ACC112 (cell line): ENCODE measurements around the gene LYST.
A peak's percentile ranks its signal among the peaks of the same experiment; 100 is the strongest.
"Not testable (repeated sequence)": the region's sequence is repeated elsewhere in the genome, so short reads cannot be mapped to it uniquely, and the experiment has no call there.

Experiments used
- H2AFZ ChIP-seq: fragments of 200-600 bp; sonication (generic); one replicate; pipeline ENCODE4 v1.6.0; 2017; ENCODE audit warnings: antibody characterized with exemption, low read length; ENCODE audit not compliant: unreplicated experiment
- H3K27ac ChIP-seq: fragments of 200-600 bp; sonication (generic); 2 replicates; pipeline ENCODE4 v1.5.1; 2014; ENCODE audit warnings: low read depth, mild to moderate bottlenecking, antibody characterized with exemption, low read length, moderate library complexity
- H3K27me3 ChIP-seq: fragments of 200-600 bp; sonication (generic); 2 replicates; pipeline ENCODE4 v1.6.1; 2014; ENCODE audit warnings: mild to moderate bottlenecking, antibody characterized with exemption, low read length, moderate library complexity, mixed read lengths; ENCODE audit not compliant: insufficient read depth
- H3K36me3 ChIP-seq: fragments of 200-600 bp; sonication (generic); 2 replicates; pipeline ENCODE4 v1.6.1; 2016; ENCODE audit warnings: mild to moderate bottlenecking, antibody characterized with exemption, low read length, moderate library complexity, mixed read lengths; ENCODE audit not compliant: insufficient read depth
- H3K4me1 ChIP-seq: fragments of 200-600 bp; sonication (generic); one replicate; pipeline ENCODE4 v1.6.1; 2016; ENCODE audit warnings: low read length, mixed read lengths; ENCODE audit not compliant: insufficient read depth, unreplicated experiment, control insufficient read depth
- H3K4me3 ChIP-seq: fragments of 200-600 bp; sonication (generic); 2 replicates; pipeline ENCODE4 v1.5.1; 2014; ENCODE audit warnings: mild to moderate bottlenecking, low read depth, low read length
- H3K79me2 ChIP-seq: fragments of 200-600 bp; sonication (generic); one replicate; pipeline ENCODE4 v1.6.0; 2016; ENCODE audit warnings: low read length; ENCODE audit not compliant: control insufficient read depth, unreplicated experiment, insufficient read depth

Gene LYST

GRCh38 chr1:235907187-235907896 lies 40.6 kb upstream of the LYST start:
- Histone ChIP-seq H3K79me2 (no peaks in the 10 kb centered on the region), H3K36me3 (no peaks in the 10 kb centered on the region), H2AFZ (no peak overlapping the region), H3K27ac (no peak overlapping the region), H3K4me1 (peaks cover 45% of the 10 kb centered on the region), H3K27me3 (no peaks in the 10 kb centered on the region), H3K4me3 (no peak overlapping the region)

- Histone ChIP-seq H3K4me3 (no peak overlapping the region), H2AFZ (no peak overlapping the region), H3K36me3 (no peaks in the 10 kb centered on the region), H3K4me1 (peaks cover 44% of the 10 kb centered on the region), H3K79me2 (no peaks in the 10 kb centered on the region), H3K27me3 (no peaks in the 10 kb centered on the region), H3K27ac (no peak overlapping the region)
Measured at GRCh38 chr1:235906436-235906835, 39.7 kb upstream of the LYST start.

GRCh38 chr1:235903809-235904208 lies 37.1 kb upstream of the LYST start:
- not testable (repeated sequence) for H3K36me3 ChIP-seq, H3K27ac ChIP-seq, H3K79me2 ChIP-seq, H3K4me3 ChIP-seq, H3K27me3 ChIP-seq, H2AFZ ChIP-seq
- peaks cover 31% of the 10 kb centered on the region for H3K4me1 ChIP-seq

DNA sequence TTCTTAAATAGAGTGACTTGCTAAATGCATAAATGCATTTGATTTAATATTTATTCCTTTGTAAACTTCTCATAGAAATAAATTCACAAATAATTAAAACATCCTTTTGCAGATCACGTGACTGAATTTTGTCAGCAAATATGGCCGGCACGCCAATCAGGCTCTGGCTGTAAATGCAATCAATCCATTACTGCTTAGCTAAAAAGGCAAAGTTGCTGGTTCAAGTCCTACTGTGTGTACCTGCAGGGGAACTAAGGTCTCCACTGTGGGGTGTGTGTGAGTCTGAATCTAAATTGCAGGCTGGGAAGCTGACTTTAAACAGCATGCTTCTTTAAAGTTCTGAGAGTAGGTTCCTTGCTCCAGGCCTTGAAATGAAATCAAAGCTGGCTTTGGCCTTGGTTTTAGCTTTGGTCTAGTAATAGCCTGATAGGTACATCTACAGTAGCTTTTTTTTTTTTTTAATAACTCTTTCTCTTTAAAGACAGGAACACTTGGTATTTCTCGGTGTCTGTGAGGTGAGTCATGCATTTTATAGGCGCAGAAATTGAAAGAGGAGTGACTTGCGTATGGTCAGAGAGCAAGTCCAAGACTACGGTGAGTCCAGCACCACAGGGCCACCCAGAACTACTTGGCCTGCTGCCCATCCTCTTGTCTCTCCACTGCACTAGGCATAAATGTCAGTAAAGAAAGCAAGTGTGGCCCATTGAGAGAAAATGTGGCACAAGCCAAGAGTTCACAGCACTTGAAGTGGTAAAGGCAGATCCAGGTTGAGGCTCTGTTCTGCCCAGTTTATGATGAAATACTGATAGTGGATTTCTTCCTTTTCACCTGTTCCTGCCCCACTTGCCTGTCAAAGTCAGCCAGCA lies 36.2 kb upstream of the LYST start:
- Histone ChIP-seq H3K79me2 (no peaks in the 10 kb centered on the region), H2AFZ (peak overlapping the region; percentile 20), H3K36me3 (no peaks in the 10 kb centered on the region), H3K4me3 (no peak overlapping the region), H3K27ac (peak overlapping the region; percentile 25; the same call in 1 of the 2 replicates), H3K27me3 (no peaks in the 10 kb centered on the region), H3K4me1 (peaks cover 24% of the 10 kb centered on the region)

DNA sequence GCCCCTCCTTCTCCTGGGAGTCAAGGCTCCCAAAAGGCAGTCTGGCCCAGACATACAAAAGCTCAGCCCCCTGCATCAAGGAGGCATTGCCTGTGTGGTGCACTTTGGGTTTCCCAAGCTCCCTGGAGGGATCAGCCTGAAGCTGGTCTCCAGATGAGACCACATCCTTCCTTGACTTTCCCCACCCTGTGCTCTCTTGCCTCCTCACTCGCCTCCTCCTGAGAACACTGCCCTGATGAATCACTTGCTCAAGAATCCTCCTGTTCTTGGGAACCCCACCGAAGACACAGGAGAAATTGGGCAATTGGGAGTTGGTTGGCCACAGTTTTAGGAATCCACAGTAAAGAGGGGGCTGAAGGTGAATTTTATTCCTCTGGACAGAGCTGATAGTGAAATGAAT lies 34.8 kb upstream of the LYST start:
- no peak overlapping the region for H3K4me3 ChIP-seq
- H3K4me1 ChIP-seq: peaks cover 24% of the 10 kb centered on the region
- H3K27ac ChIP-seq: 0 out of 2 replicates have a peak overlapping the region, but pooled peaks have one; percentile 19
- no peaks in the 10 kb centered on the region for H3K36me3 ChIP-seq
- H3K27me3 ChIP-seq: no peaks in the 10 kb centered on the region
- H2AFZ ChIP-seq: no peak overlapping the region
- no peaks in the 10 kb centered on the region for H3K79me2 ChIP-seq

- Histone ChIP-seq H3K79me2 (no peaks in the 10 kb centered on the region), H3K27ac (no peak overlapping the region), H2AFZ (no peak overlapping the region), H3K36me3 (no peaks in the 10 kb centered on the region), H3K4me3 (no peak overlapping the region), H3K27me3 (no peaks in the 10 kb centered on the region), H3K4me1 (peaks cover 20% of the 10 kb centered on the region)
Measured at GRCh38 chr1:235898126-235898525, 31.4 kb upstream of the LYST start.

GRCh38 chr1:235893840-235894239 lies 27.1 kb upstream of the LYST start:
- Histone ChIP-seq H3K79me2 (no peaks in the 10 kb centered on the region), H3K27ac (no peak overlapping the region), H2AFZ (no peak overlapping the region), H3K36me3 (no peaks in the 10 kb centered on the region), H3K4me1 (no peaks in the 10 kb centered on the region), H3K27me3 (no peaks in the 10 kb centered on the region), H3K4me3 (no peak overlapping the region)

- H2AFZ ChIP-seq: no peak overlapping the region
- H3K79me2 ChIP-seq: no peaks in the 10 kb centered on the region
- H3K27me3 ChIP-seq: no peaks in the 10 kb centered on the region
- H3K4me3 ChIP-seq: no peak overlapping the region
- no peak overlapping the region for H3K27ac ChIP-seq
- no peaks in the 10 kb centered on the region for H3K36me3 ChIP-seq
- no peaks in the 10 kb centered on the region for H3K4me1 ChIP-seq
Measured at GRCh38 chr1:235892734-235893413, 26.2 kb upstream of the LYST start.

- Histone ChIP-seq H3K27me3 (no peaks in the 10 kb centered on the region), H3K4me1 (no peaks in the 10 kb centered on the region), H2AFZ (no peak overlapping the region), H3K4me3 (no peak overlapping the region), H3K36me3 (no peaks in the 10 kb centered on the region), H3K27ac (no peak overlapping the region), H3K79me2 (no peaks in the 10 kb centered on the region)
Measured at GRCh38 chr1:235892202-235892601, 25.5 kb upstream of the LYST start.

GRCh38 chr1:235888119-235888643 lies 21.5 kb upstream of the LYST start:
- H3K36me3 ChIP-seq: no peaks in the 10 kb centered on the region
- H3K4me1 ChIP-seq: peaks cover 7% of the 10 kb centered on the region
- H2AFZ ChIP-seq: no peak overlapping the region
- no peak overlapping the region for H3K27ac ChIP-seq
- no peak overlapping the region for H3K4me3 ChIP-seq
- no peaks in the 10 kb centered on the region for H3K79me2 ChIP-seq
- H3K27me3 ChIP-seq: no peaks in the 10 kb centered on the region
